H1 (cell line): Measurements from ENCODE around the gene DGKD. TPM values are rescaled to one million over a fixed set of nuclear protein-coding genes. Genes with fewer than 3 reads are reported as not detected.

Experiments
- CTCF ChIA-PET: fragments of 300-600 bp; sonication (Branson Sonifier 250); formaldehyde crosslinking; loops from one replicate; lab custom pipeline; 2021; ENCODE audit not compliant: partially characterized antibody; lab: Charles Lee
- POLR2A ChIA-PET: fragments of 300-600 bp; sonication (Branson Sonifier 250); formaldehyde crosslinking; loops from one replicate; lab custom pipeline; 2021; ENCODE audit warnings: inconsistent platforms; ENCODE audit not compliant: partially characterized antibody; lab: Charles Lee
- DNase-seq, 2 experiments: peaks; one replicate each; pipeline versions ENCODE4 v3.0.0 to v3.0.0-alpha.2; 2010 to 2022; ENCODE audit warnings: low spot score in 2 of 2, low read depth in 1 of 2, mixed read lengths in 1 of 2
- FAIRE-seq: peaks from 2 replicates; lab custom pipeline; 2011; peaks lifted over from hg19 to GRCh38; lab: Jason Lieb, UNC
- H2AFZ ChIP-seq: 2 replicates; pipeline ENCODE4 v1.8.1; 2012; ENCODE audit warnings: low read length, inconsistent platforms
- H2AK5ac ChIP-seq: 2 replicates; pipeline ENCODE4 v1.6.1; 2013; ENCODE audit warnings: low read depth, low read length
- H2BK120ac ChIP-seq: replicated peaks from 2 replicates; pipeline ENCODE3; 2013; ENCODE audit warnings: low read depth, low read length, inconsistent platforms
- H2BK12ac ChIP-seq: 2 replicates; pipeline ENCODE4 v1.6.1; 2013; ENCODE audit warnings: low read depth, low read length
- H2BK15ac ChIP-seq: 2 replicates; pipeline ENCODE4 v1.6.1; 2013; ENCODE audit warnings: low read length
- H2BK20ac ChIP-seq: 2 replicates; pipeline ENCODE4 v1.6.1; 2013; ENCODE audit warnings: low read length
- H2BK5ac ChIP-seq: 2 replicates; pipeline ENCODE4 v1.6.1; 2013; ENCODE audit warnings: low read depth, low read length
- H3K14ac ChIP-seq: 2 replicates; pipeline ENCODE4 v1.6.1; 2013; ENCODE audit warnings: inconsistent platforms; ENCODE audit not compliant: insufficient read length
- H3K18ac ChIP-seq: 2 replicates; pipeline ENCODE4 v1.6.1; 2013; ENCODE audit warnings: low read length; ENCODE audit errors: extremely low read depth
- H3K23ac ChIP-seq: 2 replicates; pipeline ENCODE4 v1.6.1; 2013; ENCODE audit warnings: inconsistent platforms; ENCODE audit not compliant: insufficient read length
- H3K23me2 ChIP-seq: 2 replicates; pipeline ENCODE4 v1.6.1; 2013; ENCODE audit warnings: low read depth, low read length
- H3K27ac ChIP-seq: 2 replicates; pipeline ENCODE4 v1.6.1; 2011; ENCODE audit warnings: low read depth, low read length, inconsistent platforms
- H3K27me3 ChIP-seq, 4 experiments: replicated peaks in 1 of 4; 1 replicate in 1 of 4; 2 replicates in 3 of 4; pipeline versions ENCODE4 v1.6.1 to v1.8.1; 2011 to 2013; ENCODE audit warnings: low read length in 3 of 4, mild to moderate bottlenecking in 3 of 4, inconsistent platforms in 2 of 4, mixed read lengths in 2 of 4, moderate library complexity in 1 of 4; ENCODE audit not compliant: control insufficient read depth in 3 of 4, insufficient read depth in 3 of 4; ENCODE audit errors: extremely low read depth in 1 of 4
- H3K36me3 ChIP-seq, 4 experiments: 2 replicates each; pipeline versions ENCODE4 v1.6.1 to v1.8.1; 2011 to 2013; ENCODE audit warnings: mild to moderate bottlenecking in 4 of 4, low read length in 3 of 4, moderate library complexity in 2 of 4, control low read depth in 1 of 4, inconsistent platforms in 1 of 4; ENCODE audit not compliant: insufficient read depth in 4 of 4, control insufficient read depth in 2 of 4
- H3K4ac ChIP-seq: replicated peaks from 2 replicates; pipeline ENCODE3; 2013; ENCODE audit warnings: low read length, low read depth, mixed read lengths, inconsistent platforms; ENCODE audit not compliant: insufficient read length
- H3K4me1 ChIP-seq, 4 experiments: replicated peaks in 1 of 4; 1 replicate in 1 of 4; 2 replicates in 3 of 4; pipeline versions ENCODE4 v1.6.1 to v1.8.1; 2011 to 2013; ENCODE audit warnings: low read length in 3 of 4, inconsistent platforms in 2 of 4, mixed read lengths in 1 of 4; ENCODE audit not compliant: insufficient read depth in 4 of 4, control insufficient read depth in 3 of 4
- H3K4me2 ChIP-seq, 2 experiments: 2 replicates each; pipeline versions ENCODE4 v1.6.1 to v1.8.1; 2011 to 2013; ENCODE audit warnings: low read depth in 2 of 2, low read length in 2 of 2, control low read depth in 1 of 2, inconsistent platforms in 1 of 2, mild to moderate bottlenecking in 1 of 2; ENCODE audit not compliant: insufficient read depth in 1 of 2
- H3K4me3 ChIP-seq, 4 experiments: fragments of 200-600, 300-600 bp in 1 of 4; sonication (generic), shearing (Covaris generic), sonication (Bioruptor Twin) in 1 of 4; 2 replicates each; pipeline versions ENCODE4 v1.5.1 to v1.8.1; 2011 to 2016; ENCODE audit warnings: low read length in 4 of 4, low read depth in 3 of 4, control low read depth in 2 of 4, inconsistent platforms in 2 of 4, mild to moderate bottlenecking in 2 of 4, mixed read lengths in 1 of 4, moderate library complexity in 1 of 4; ENCODE audit not compliant: insufficient read depth in 2 of 4; ENCODE audit errors: extremely low read depth in 1 of 4
- H3K56ac ChIP-seq: replicated peaks from 2 replicates; pipeline ENCODE3; 2013; ENCODE audit warnings: low read depth, mild to moderate bottlenecking, mixed read lengths, low read length, inconsistent platforms; ENCODE audit not compliant: insufficient read length
- H3K79me1 ChIP-seq: 2 replicates; pipeline ENCODE4 v1.6.1; 2013; ENCODE audit warnings: low read depth, low read length, control low read depth
- H3K79me2 ChIP-seq, 2 experiments: 2 replicates each; pipeline versions ENCODE4 v1.6.1 to v1.8.1; 2012 to 2013; ENCODE audit warnings: low read length in 2 of 2, mild to moderate bottlenecking in 2 of 2, inconsistent platforms in 1 of 2; ENCODE audit not compliant: insufficient read depth in 2 of 2, control insufficient read depth in 1 of 2
- H3K9ac ChIP-seq, 4 experiments: replicated peaks in 1 of 4; 1 replicate in 1 of 4; 2 replicates in 3 of 4; pipeline versions ENCODE4 v1.6.1 to v1.8.1; 2011 to 2013; ENCODE audit warnings: low read depth in 3 of 4, low read length in 3 of 4, control low read depth in 2 of 4, mild to moderate bottlenecking in 2 of 4, moderate library complexity in 2 of 4, inconsistent platforms in 1 of 4; ENCODE audit errors: extremely low read depth in 1 of 4
- H3K9me3 ChIP-seq, 2 experiments: 2 replicates each; pipeline versions ENCODE4 v1.6.1 to v1.8.1; 2012 to 2013; ENCODE audit warnings: mild to moderate bottlenecking in 2 of 2, moderate library complexity in 2 of 2, control low read depth in 1 of 2, inconsistent platforms in 1 of 2, low read depth in 1 of 2, low read length in 1 of 2, mixed read lengths in 1 of 2; ENCODE audit not compliant: insufficient read depth in 2 of 2
- H4K20me1 ChIP-seq, 2 experiments: replicated peaks in 1 of 2; 2 replicates each; pipeline versions ENCODE3 to v1.8.1; 2011 to 2013; ENCODE audit warnings: inconsistent platforms in 2 of 2, low read length in 2 of 2, mild to moderate bottlenecking in 1 of 2; ENCODE audit not compliant: insufficient read depth in 2 of 2, control insufficient read depth in 1 of 2
- H4K5ac ChIP-seq: 2 replicates; pipeline ENCODE4 v1.6.1; 2013; ENCODE audit warnings: low read length, low read depth, mixed read lengths, inconsistent platforms; ENCODE audit not compliant: insufficient read length
- H4K8ac ChIP-seq: 2 replicates; pipeline ENCODE4 v1.8.0; 2013; ENCODE audit warnings: mild to moderate bottlenecking, moderate library complexity, low read length, inconsistent platforms; ENCODE audit not compliant: insufficient read depth; ENCODE audit errors: extremely low read depth
- H4K91ac ChIP-seq: replicated peaks from 2 replicates; pipeline ENCODE3; 2013; ENCODE audit warnings: low read length, mixed read lengths, inconsistent platforms; ENCODE audit not compliant: insufficient read length
- CTBP2 ChIP-seq: IDR thresholded peaks from 2 replicates; pipeline ENCODE4 v1.7.0; 2011; ENCODE audit warnings: borderline replicate concordance, mild to moderate bottlenecking, moderate library complexity, mixed read lengths, low read length; ENCODE audit not compliant: insufficient read depth, insufficient read length
- KDM1A ChIP-seq: fragments of 200-600, 300-600 bp; sonication (generic); IDR thresholded peaks from 2 replicates; pipeline ENCODE4 v1.7.1; 2016; ENCODE audit warnings: mild to moderate bottlenecking, low read length, borderline replicate concordance
- MAFK ChIP-seq: IDR thresholded peaks from 2 replicates; pipeline ENCODE4 v1.6.1; 2012; ENCODE audit warnings: low read depth, mild to moderate bottlenecking, improper control_type of control experiment, low read length
- POU5F1 ChIP-seq: IDR thresholded peaks from 2 replicates; pipeline ENCODE4 v1.6.1; 2011; ENCODE audit warnings: low read depth, mild to moderate bottlenecking, low read length, moderate library complexity
- RAD21 ChIP-seq, 2 experiments: IDR thresholded peaks in 1 of 2; conservative IDR thresholded peaks in 1 of 2; 2 replicates each; pipeline ENCODE4 v1.6.1; 2011; ENCODE audit warnings: low read depth in 2 of 2, low read length in 2 of 2, improper control_type of control experiment in 1 of 2, inconsistent platforms in 1 of 2, mild to moderate bottlenecking in 1 of 2, moderate library complexity in 1 of 2
- SIN3A ChIP-seq, 2 experiments: IDR thresholded peaks in 1 of 2; conservative IDR thresholded peaks in 1 of 2; 2 replicates each; pipeline ENCODE4 v1.6.1; 2011 to 2012; ENCODE audit warnings: low read length in 2 of 2, improper control_type of control experiment in 1 of 2, low read depth in 1 of 2, mild to moderate bottlenecking in 1 of 2
- SP1 ChIP-seq: IDR thresholded peaks from 2 replicates; pipeline ENCODE4 v1.6.1; 2011; ENCODE audit warnings: low read depth, low read length
- YY1 ChIP-seq: IDR thresholded peaks from 2 replicates; pipeline ENCODE4 v1.6.1; 2011; ENCODE audit warnings: low read depth, mild to moderate bottlenecking, low read length
- WGBS, 2 experiments: shearing (Covaris generic) in 1 of 2; methylation state at CpG; one replicate each; pipeline versions ENCODE4 v1.1.6 to v1.1.7; 2013 to 2015; ENCODE audit warnings: low lambda C conversion rate in 2 of 2, mixed read lengths in 2 of 2, inconsistent platforms in 1 of 2, low coverage in 1 of 2, missing lambda C conversion rate in 1 of 2; ENCODE audit not compliant: insufficient replicate concordance in 2 of 2, insufficient coverage in 1 of 2, insufficient read length in 1 of 2; ENCODE audit errors: extremely low coverage in 1 of 2, missing lambda C conversion rate in 1 of 2; 5-methylcytosine and 5-hydroxymethylcytosine counted together
- polyA plus RNA-seq, 7 experiments: library from polyadenylated mRNA; depleted of rRNA in 3 of 7; stranded (reverse) in 5 of 7; unstranded in 2 of 7; fragments of >200 nt in 5 of 7; fragments of 200-250 nt in 2 of 7; gene quantifications; 1 replicate in 5 of 7; 2 replicates in 1 of 7; 4 replicates in 1 of 7; pipeline versions ENCODE4 v1.2.1 to v1.2.3, GENCODE V29; 2011 to 2013; ENCODE audit warnings: missing spikeins in 2 of 7, mixed read lengths in 2 of 7
- total RNA-seq: library from RNA; stranded (reverse); fragmentation: NEBNext Ultra II Directional; extraction: Animal tissue kit (Norgen Biotek cat#: 25700); gene quantifications from 2 replicates; pipeline ENCODE4 v1.2.1, GENCODE V29; 2021

DGKD gene
- total and polyA plus RNA-seq, 2 of the 8 experiments (the other 6 are each of a cell fraction or from before 2014, with no cell fraction given): 7.7 to 30.9 TPM

- ChIA-PET CTCF (no interaction called here), POLR2A (no interaction called here)
- WGBS, 2 experiments: 92% methylated on average over 4 of the region's 4 CpGs; no CpG with 5 or more reads in 1 of the 2 experiments
- Histone ChIP-seq H3K4me1 (no peaks in the 10 kb centered on the region), H3K18ac (no peak overlapping the region), H3K56ac (no peak overlapping the region), H3K4me2 (no peak overlapping the region), H3K27me3 (no peaks in the 10 kb centered on the region), H3K4ac (no peak overlapping the region), H3K79me2 (no peaks in the 10 kb centered on the region), H2BK120ac (no peak overlapping the region), H2BK15ac (no peak overlapping the region), H3K14ac (no peak overlapping the region), H4K20me1 (no peaks in the 10 kb centered on the region), H2AFZ (no peak overlapping the region), H4K5ac (no peak overlapping the region), H3K9ac (peak overlapping the region in 1 of 4 experiments; percentile 8; a peak in 1 of 7 replicates), H3K23me2 (no peaks in the 10 kb centered on the region), H3K9me3 (no peaks in the 10 kb centered on the region), H3K23ac (no peak overlapping the region), H2BK5ac (no peak overlapping the region), H2BK12ac (no peak overlapping the region), H2AK5ac (no peak overlapping the region), H3K4me3 (no peak overlapping the region), H3K27ac (no peak overlapping the region), H2BK20ac (no peak overlapping the region), H4K8ac (no peak overlapping the region), H3K79me1 (no peaks in the 10 kb centered on the region), H4K91ac (no peak overlapping the region), H3K36me3 (no peaks in the 10 kb centered on the region; a peak in 1 of 8 replicates)
- no peak for TF ChIP-seq CTBP2
- no peak for TF ChIP-seq YY1
- no peak for TF ChIP-seq MAFK
- no peak for TF ChIP-seq SIN3A (conservative IDR thresholded peaks at IDR 0.05 in 1 of 2, IDR thresholded peaks at IDR 0.05 in 1 of 2; ENCODE audit: low read depth in 1 of 2, low read length in 2 of 2)
- no peak for TF ChIP-seq RAD21 (IDR thresholded peaks at IDR 0.05 in 1 of 2, conservative IDR thresholded peaks at IDR 0.05 in 1 of 2; ENCODE audit: low read depth in 2 of 2, low read length in 2 of 2)
- no peak for TF ChIP-seq KDM1A
- no peak for TF ChIP-seq POU5F1
- TF ChIP-seq SP1: no peak
- DNase-seq (no peak), FAIRE-seq (no peak)
Measured at GRCh38 chr2:233492751-233493150, 138.5 kb downstream of the DGKD start.
